ENCODE data around the gene PDIA2.
"Not testable (repeated sequence)": the region's sequence is repeated elsewhere in the genome, so short reads cannot be mapped to it uniquely, and the experiment has no call there.

PDIA2 gene

GRCh38 chr16:283033-283805 lies at the start of gene PDIA2:
Gene PDIA2 (plus strand): TSS chr16:283164. CDS start chr16:283170, 6 bp downstream.
- peak in 3 of 56 donors; percentile 14 to 30 (median 26) for DNase-seq

- peak; percentile 47 to 93 (median 80) for DNase-seq
Observed at GRCh38 chr16:234468-235305, 48.3 kb upstream of the PDIA2 start, which contains the start of gene FAM234A. Gene FAM234A (plus strand): TSS chr16:234821. CDS start chr16:254414, 19,593 bp downstream.

GRCh38 chr16:239948-240277 lies 43.1 kb upstream of the PDIA2 start:
- DNase-seq: peak in 11 of 56 donors; percentile 4 to 38 (median 16)

- no peak for DNase-seq
Observed at GRCh38 chr16:240559-240958, 42.4 kb upstream of the PDIA2 start.

GRCh38 chr16:242281-242680 lies 40.7 kb upstream of the PDIA2 start:
- no peak for DNase-seq

GRCh38 chr16:243348-243747 lies 39.6 kb upstream of the PDIA2 start:
- DNase-seq: no peak

- DNase-seq: no peak
Observed at GRCh38 chr16:245105-245504, 37.9 kb upstream of the PDIA2 start.

- no peak for DNase-seq
Observed at GRCh38 chr16:247027-247426, 35.9 kb upstream of the PDIA2 start.

- no peak for DNase-seq
Observed at GRCh38 chr16:249431-249830, 33.5 kb upstream of the PDIA2 start.

GRCh38 chr16:252366-253337 lies 30.3 kb upstream of the PDIA2 start:
- DNase-seq: no peak

GRCh38 chr16:253833-254232 lies 29.1 kb upstream of the PDIA2 start:
- no peak for DNase-seq

- no peak for DNase-seq
Observed at GRCh38 chr16:254461-254860, 28.5 kb upstream of the PDIA2 start.

- DNase-seq: no peak
Observed at GRCh38 chr16:255183-255582, 27.8 kb upstream of the PDIA2 start.

GRCh38 chr16:258091-258490 lies 24.9 kb upstream of the PDIA2 start:
- DNase-seq: not testable (repeated sequence)

- DNase-seq: no peak
Observed at GRCh38 chr16:259226-259625, 23.7 kb upstream of the PDIA2 start.

GRCh38 chr16:259814-260253 lies 23.1 kb upstream of the PDIA2 start:
- no peak for DNase-seq

GRCh38 chr16:260326-260725 lies 22.6 kb upstream of the PDIA2 start:
- DNase-seq: no peak

- peak in 6 of 56 donors; percentile 7 to 49 (median 21) for DNase-seq
Observed at GRCh38 chr16:261031-261691, 21.8 kb upstream of the PDIA2 start.

GRCh38 chr16:262121-262745 lies 20.7 kb upstream of the PDIA2 start:
- DNase-seq: no peak

- no peak for DNase-seq
Observed at GRCh38 chr16:263182-263774, 19.7 kb upstream of the PDIA2 start.
